Hepatocyte (in vitro differentiated cells): ENCODE data around the gene PRDM15.

Experiments
- CTCF ChIP-seq: fragments of 200-600 bp; sonication (generic); IDR thresholded peaks from 2 replicates; pipeline ENCODE4 v1.5.1; 2016; ENCODE audit warnings: antibody characterized with exemption, mild to moderate bottlenecking; ENCODE audit not compliant: poor library complexity
- EZH2 ChIP-seq: fragments of 200-600 bp; sonication (generic); IDR thresholded peaks from 2 replicates; pipeline ENCODE4 v1.6.1; 2016; ENCODE audit warnings: antibody characterized with exemption, mild to moderate bottlenecking, borderline replicate concordance
- EZH2phosphoT487 ChIP-seq: fragments of 200-600 bp; sonication (generic); IDR thresholded peaks from one replicate; pipeline ENCODE4 v1.6.1; 2018; ENCODE audit warnings: antibody characterized with exemption, mild to moderate bottlenecking, low read depth, moderate library complexity; ENCODE audit not compliant: unreplicated experiment, severe bottlenecking

GRCh38 chr21:41750532-41751151 lies 128.5 kb downstream of the PRDM15 start:
- no peak for TF ChIP-seq CTCF
- TF ChIP-seq EZH2 = no peak
- TF ChIP-seq EZH2phosphoT487 = no peak
